SK-N-SH treated with all-trans-retinoic acid at 6 μM for 48 hours (cell line): ENCODE data around the gene ADGRE2.

Experiments
- ESRRG ChIP-seq: fragments of 250-450 bp; sonication (Bioruptor Pico); IDR thresholded peaks from 2 replicates; pipeline ENCODE4 v1.6.1; 2021; ENCODE audit warnings: mild to moderate bottlenecking
- ISL1 ChIP-seq: fragments of 250-450 bp; sonication (Bioruptor Pico); IDR thresholded peaks from 2 replicates; pipeline ENCODE4 v2.1.2; 2022; ENCODE audit warnings: mild to moderate bottlenecking, moderate library complexity
- PATZ1 ChIP-seq: fragments of 250-450 bp; sonication (Bioruptor Pico); IDR thresholded peaks from 2 replicates; pipeline ENCODE4 v1.8.0; 2020; ENCODE audit warnings: mild to moderate bottlenecking, moderate library complexity, borderline replicate concordance
- RARB ChIP-seq: fragments of 250-450 bp; sonication (Bioruptor Pico); IDR thresholded peaks from 2 replicates; pipeline ENCODE4 v1.8.0; 2021; ENCODE audit warnings: mild to moderate bottlenecking, moderate library complexity
- TSHZ2 ChIP-seq: fragments of 250-450 bp; sonication (Bioruptor Pico); IDR thresholded peaks from 2 replicates; pipeline ENCODE4 v1.5.0; 2020; ENCODE audit warnings: mild to moderate bottlenecking, moderate library complexity
- ZFP3 ChIP-seq: fragments of 250-450 bp; sonication (Bioruptor Pico); IDR thresholded peaks from 2 replicates; pipeline ENCODE4 v1.5.0; 2020; ENCODE audit warnings: mild to moderate bottlenecking, moderate library complexity
- ZFP30 ChIP-seq: fragments of 450-650 bp; formaldehyde crosslinking; IDR thresholded peaks from 2 replicates; pipeline ENCODE4 v1.5.0; 2022; ENCODE audit warnings: mild to moderate bottlenecking, moderate library complexity
- ZNF70 ChIP-seq: fragments of 450-650 bp; formaldehyde crosslinking; IDR thresholded peaks from 2 replicates; pipeline ENCODE4 v1.5.0; 2020; ENCODE audit warnings: mild to moderate bottlenecking, moderate library complexity

GRCh38 chr19:14826006-14826405 is 47.6 kb upstream of the ADGRE2 start:
- TF ChIP-seq ESRRG (CRISPR knock-in tag) (no peak), ZFP30 (CRISPR knock-in tag) (no peak), RARB (no peak), ISL1 (CRISPR knock-in tag) (no peak), ZFP3 (CRISPR knock-in tag) (no peak), TSHZ2 (CRISPR knock-in tag) (no peak), PATZ1 (CRISPR knock-in tag) (no peak), ZNF70 (no peak)
